SU-DHL-6 (cell line): ENCODE results near the gene SZRD1.

Source experiments
- EZH2phosphoT487 ChIP-seq: fragments of 200-600 bp; sonication (generic), shearing (Covaris generic); conservative IDR thresholded peaks from 2 replicates; pipeline ENCODE4 v1.6.1; 2018; ENCODE audit warnings: mild to moderate bottlenecking, antibody characterized with exemption, low read length, moderate library complexity, mixed read lengths
- TF ChIP-seq, protein P1 (sequence below): fragments of 200-600 bp; sonication (generic); IDR thresholded peaks from one replicate; pipeline ENCODE4 v1.5.1; 2017; ENCODE audit warnings: antibody characterized with exemption, mild to moderate bottlenecking, low read length, moderate library complexity; ENCODE audit not compliant: insufficient read depth, poor library complexity, severe bottlenecking

DNA sequence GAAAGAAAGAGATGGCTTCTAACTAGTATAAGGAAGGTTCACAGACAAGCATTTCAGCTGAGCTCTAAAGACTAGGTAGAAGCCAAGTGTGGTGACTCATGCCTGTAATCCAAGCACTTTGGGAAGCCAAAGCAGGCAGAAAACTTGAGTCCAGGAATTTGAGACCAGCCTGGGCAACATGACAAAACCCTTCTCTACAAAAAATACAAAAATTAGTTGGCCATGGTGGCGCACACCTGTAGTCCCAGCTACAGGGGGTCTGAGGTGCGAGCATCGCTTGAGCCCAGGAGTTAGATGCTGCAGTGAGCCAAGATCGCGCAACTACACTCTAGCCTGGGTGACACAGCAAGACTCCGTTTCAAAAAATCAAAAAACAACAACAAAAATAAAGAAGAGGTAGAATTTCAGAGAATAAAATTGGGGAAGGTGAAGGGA, 42.6 kb upstream of the SZRD1 start:
- TF ChIP-seq, protein P1, sequence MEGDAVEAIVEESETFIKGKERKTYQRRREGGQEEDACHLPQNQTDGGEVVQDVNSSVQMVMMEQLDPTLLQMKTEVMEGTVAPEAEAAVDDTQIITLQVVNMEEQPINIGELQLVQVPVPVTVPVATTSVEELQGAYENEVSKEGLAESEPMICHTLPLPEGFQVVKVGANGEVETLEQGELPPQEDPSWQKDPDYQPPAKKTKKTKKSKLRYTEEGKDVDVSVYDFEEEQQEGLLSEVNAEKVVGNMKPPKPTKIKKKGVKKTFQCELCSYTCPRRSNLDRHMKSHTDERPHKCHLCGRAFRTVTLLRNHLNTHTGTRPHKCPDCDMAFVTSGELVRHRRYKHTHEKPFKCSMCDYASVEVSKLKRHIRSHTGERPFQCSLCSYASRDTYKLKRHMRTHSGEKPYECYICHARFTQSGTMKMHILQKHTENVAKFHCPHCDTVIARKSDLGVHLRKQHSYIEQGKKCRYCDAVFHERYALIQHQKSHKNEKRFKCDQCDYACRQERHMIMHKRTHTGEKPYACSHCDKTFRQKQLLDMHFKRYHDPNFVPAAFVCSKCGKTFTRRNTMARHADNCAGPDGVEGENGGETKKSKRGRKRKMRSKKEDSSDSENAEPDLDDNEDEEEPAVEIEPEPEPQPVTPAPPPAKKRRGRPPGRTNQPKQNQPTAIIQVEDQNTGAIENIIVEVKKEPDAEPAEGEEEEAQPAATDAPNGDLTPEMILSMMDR, result no peak
- TF ChIP-seq EZH2phosphoT487, result no peak
